DND-41 (cell line): Measurements from ENCODE around the gene C18orf63.

ENCODE experiments used
- ATAC-seq: fragments of 200-7000 bp; cut with Tn5 transposase; 3 replicates; pipeline ENCODE4 v1.9.1; 2021; ENCODE audit warnings: low read depth; ENCODE audit not compliant: insufficient read depth
- DNase-seq: peaks from one replicate; pipeline ENCODE4 v3.0.0-alpha.2; 2020
- H2AFZ ChIP-seq: 2 replicates; pipeline ENCODE4 v1.6.0; 2012; ENCODE audit warnings: low read depth, low read length
- H3K27ac ChIP-seq: 2 replicates; pipeline ENCODE4 v1.5.1; 2012; ENCODE audit warnings: low read length, inconsistent platforms
- H3K27me3 ChIP-seq: fragments of 200-600 bp; sonication (generic); 2 replicates; pipeline ENCODE4 v1.6.0; 2012; ENCODE audit warnings: low read length, mild to moderate bottlenecking, inconsistent platforms; ENCODE audit not compliant: insufficient read depth, poor library complexity
- H3K36me3 ChIP-seq: 2 replicates; pipeline ENCODE4 v1.5.1; 2012; ENCODE audit warnings: low read length, inconsistent platforms; ENCODE audit not compliant: insufficient read depth
- H3K4me1 ChIP-seq: 2 replicates; pipeline ENCODE4 v1.5.1; 2012; ENCODE audit warnings: mild to moderate bottlenecking, low read length; ENCODE audit not compliant: insufficient read depth
- H3K4me2 ChIP-seq: 2 replicates; pipeline ENCODE4 v1.6.0; 2012; ENCODE audit warnings: mild to moderate bottlenecking, moderate library complexity, low read length, inconsistent platforms; ENCODE audit not compliant: insufficient read depth
- H3K4me3 ChIP-seq, 2 experiments: fragments of 200-600 bp in 1 of 2; shearing (Covaris generic) in 1 of 2; 2 replicates each; pipeline ENCODE4 v1.5.1; 2012 to 2016; ENCODE audit warnings: inconsistent platforms in 2 of 2, low read length in 2 of 2, mild to moderate bottlenecking in 2 of 2, low read depth in 1 of 2, moderate library complexity in 1 of 2
- H3K79me2 ChIP-seq: 2 replicates; pipeline ENCODE4 v1.6.0; 2012; ENCODE audit warnings: low read length, inconsistent platforms; ENCODE audit not compliant: insufficient read depth
- H3K9ac ChIP-seq: 2 replicates; pipeline ENCODE4 v1.6.0; 2012; ENCODE audit warnings: low read depth, mild to moderate bottlenecking, inconsistent platforms, low read length, moderate library complexity
- H3K9me3 ChIP-seq: 2 replicates; pipeline ENCODE4 v1.5.1; 2012; ENCODE audit warnings: low read length, moderate library complexity, mild to moderate bottlenecking, inconsistent platforms; ENCODE audit not compliant: insufficient read depth, severe bottlenecking
- H4K20me1 ChIP-seq: 2 replicates; pipeline ENCODE4 v1.6.0; 2012; ENCODE audit warnings: low read length; ENCODE audit not compliant: insufficient read depth
- EZH2 ChIP-seq: IDR thresholded peaks from 3 replicates; pipeline ENCODE4 v1.6.1; 2012; ENCODE audit warnings: borderline replicate concordance, low read depth, mild to moderate bottlenecking, moderate library complexity, low read length, inconsistent platforms; ENCODE audit not compliant: severe bottlenecking
- TF ChIP-seq, protein P1 (sequence below): IDR thresholded peaks from 2 replicates; pipeline ENCODE4 v1.5.1; 2012; ENCODE audit warnings: borderline replicate concordance, low read length, moderate library complexity, mild to moderate bottlenecking; ENCODE audit not compliant: poor library complexity, severe bottlenecking; ENCODE audit errors: extremely low read depth

C18orf63 gene

DNA sequence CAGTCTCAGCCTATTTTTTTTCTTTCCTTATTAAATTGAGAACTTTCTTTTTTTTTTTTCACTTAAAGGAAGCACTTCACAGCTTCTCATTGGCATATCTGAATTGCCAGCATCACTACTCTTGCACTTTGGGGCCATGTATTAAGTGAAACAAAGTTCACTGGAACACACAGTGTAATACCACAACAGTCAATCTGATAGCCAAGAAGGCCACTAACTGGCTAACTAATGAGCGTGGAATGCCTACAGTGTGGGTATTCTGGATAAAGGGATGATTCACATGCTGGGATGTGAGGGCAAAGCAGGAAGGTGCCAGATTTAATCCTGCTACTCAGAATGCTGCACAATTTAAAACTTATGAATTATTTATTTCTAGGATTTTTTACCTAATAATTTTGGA, 11.7 kb upstream of the C18orf63 start:
- Histone ChIP-seq H3K9ac (no peak overlapping the region), H3K4me2 (no peak overlapping the region), H4K20me1 (no peaks in the 10 kb centered on the region)

DNA sequence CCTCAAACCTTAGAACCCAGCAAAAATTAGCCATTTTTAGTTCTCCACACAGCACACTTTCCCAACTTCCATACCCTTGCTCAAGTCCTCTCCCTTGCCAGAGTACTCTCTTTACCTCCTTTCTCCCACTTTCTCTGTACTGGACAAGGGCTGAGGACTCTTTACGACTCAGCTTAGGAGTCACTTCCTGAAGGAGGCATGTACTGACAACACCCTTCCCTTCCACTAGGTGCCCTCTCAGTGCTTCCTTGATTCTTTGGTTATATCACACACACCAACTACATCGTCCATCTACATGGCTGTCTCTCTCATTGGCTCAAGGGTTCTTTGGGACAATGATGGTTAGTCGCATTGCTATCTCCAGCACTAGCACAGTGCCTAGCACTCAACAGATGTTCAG, 5.2 kb upstream of the C18orf63 start:
- DNase-seq (no peak), ATAC-seq (peak; percentile 65; the same call in 2 of the 3 replicates)
- no peaks in the 10 kb centered on the region for H3K36me3 ChIP-seq
- no peak for TF ChIP-seq EZH2
- TF ChIP-seq, protein P1, sequence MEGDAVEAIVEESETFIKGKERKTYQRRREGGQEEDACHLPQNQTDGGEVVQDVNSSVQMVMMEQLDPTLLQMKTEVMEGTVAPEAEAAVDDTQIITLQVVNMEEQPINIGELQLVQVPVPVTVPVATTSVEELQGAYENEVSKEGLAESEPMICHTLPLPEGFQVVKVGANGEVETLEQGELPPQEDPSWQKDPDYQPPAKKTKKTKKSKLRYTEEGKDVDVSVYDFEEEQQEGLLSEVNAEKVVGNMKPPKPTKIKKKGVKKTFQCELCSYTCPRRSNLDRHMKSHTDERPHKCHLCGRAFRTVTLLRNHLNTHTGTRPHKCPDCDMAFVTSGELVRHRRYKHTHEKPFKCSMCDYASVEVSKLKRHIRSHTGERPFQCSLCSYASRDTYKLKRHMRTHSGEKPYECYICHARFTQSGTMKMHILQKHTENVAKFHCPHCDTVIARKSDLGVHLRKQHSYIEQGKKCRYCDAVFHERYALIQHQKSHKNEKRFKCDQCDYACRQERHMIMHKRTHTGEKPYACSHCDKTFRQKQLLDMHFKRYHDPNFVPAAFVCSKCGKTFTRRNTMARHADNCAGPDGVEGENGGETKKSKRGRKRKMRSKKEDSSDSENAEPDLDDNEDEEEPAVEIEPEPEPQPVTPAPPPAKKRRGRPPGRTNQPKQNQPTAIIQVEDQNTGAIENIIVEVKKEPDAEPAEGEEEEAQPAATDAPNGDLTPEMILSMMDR, result peak; percentile 45
- no peak overlapping the region for H2AFZ ChIP-seq
- H3K9ac ChIP-seq, result no peak overlapping the region
- peaks cover 9% of the 10 kb centered on the region for H3K27me3 ChIP-seq
- no peaks in the 10 kb centered on the region for H3K79me2 ChIP-seq
- H3K27ac ChIP-seq, result no peak overlapping the region
- H3K4me1 ChIP-seq, result no peaks in the 10 kb centered on the region
- H3K9me3 ChIP-seq, result peaks cover 4% of the 10 kb centered on the region
- no peaks in the 10 kb centered on the region for H4K20me1 ChIP-seq
- no peak overlapping the region for H3K4me2 ChIP-seq
- no peak overlapping the region for H3K4me3 ChIP-seq

More for the DNA sequence above, 11.7 kb upstream of the C18orf63 start:
- TF ChIP-seq, protein P1, result no peak
- TF ChIP-seq EZH2, result no peak
- Histone ChIP-seq H3K79me2 (no peaks in the 10 kb centered on the region), H2AFZ (no peak overlapping the region), H3K36me3 (no peaks in the 10 kb centered on the region), H3K27ac (no peak overlapping the region), H3K4me3 (no peak overlapping the region), H3K9me3 (no peaks in the 10 kb centered on the region), H3K27me3 (peaks cover 14% of the 10 kb centered on the region), H3K4me1 (no peaks in the 10 kb centered on the region)
- DNase-seq (no peak), ATAC-seq (no peak)

DNA sequence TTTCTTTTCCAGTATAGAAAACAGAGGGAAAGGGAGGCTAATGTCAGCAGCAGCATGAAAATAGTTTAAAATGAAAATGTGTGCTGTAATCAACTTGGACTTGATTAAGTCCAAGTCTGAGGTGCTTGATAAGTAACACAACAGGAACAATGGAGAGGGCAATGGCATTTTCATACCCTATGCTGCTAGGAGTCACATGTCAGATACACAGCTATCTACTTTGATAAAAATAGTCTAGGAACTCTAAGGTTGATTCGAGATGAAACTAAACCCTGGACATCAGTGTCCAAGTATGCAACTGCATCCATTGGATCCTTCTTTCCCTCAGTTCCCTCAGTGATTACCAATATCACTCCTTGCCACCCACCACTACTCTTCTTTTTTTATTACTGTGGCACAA, 4.6 kb upstream of the C18orf63 start:
- H4K20me1 ChIP-seq, result no peaks in the 10 kb centered on the region
- H3K36me3 ChIP-seq, result no peaks in the 10 kb centered on the region
- H3K4me1 ChIP-seq, result no peaks in the 10 kb centered on the region
- no peaks in the 10 kb centered on the region for H3K79me2 ChIP-seq
- H3K4me2 ChIP-seq, result no peak overlapping the region
- no peak overlapping the region for H3K4me3 ChIP-seq
- peaks cover 4% of the 10 kb centered on the region for H3K9me3 ChIP-seq
- no peak for ATAC-seq
- no peak overlapping the region for H2AFZ ChIP-seq
- no peak for DNase-seq
- no peak overlapping the region for H3K9ac ChIP-seq
- TF ChIP-seq, protein P1, result no peak
- TF ChIP-seq EZH2, result no peak
- H3K27ac ChIP-seq, result no peak overlapping the region
- H3K27me3 ChIP-seq, result peaks cover 6% of the 10 kb centered on the region

DNA sequence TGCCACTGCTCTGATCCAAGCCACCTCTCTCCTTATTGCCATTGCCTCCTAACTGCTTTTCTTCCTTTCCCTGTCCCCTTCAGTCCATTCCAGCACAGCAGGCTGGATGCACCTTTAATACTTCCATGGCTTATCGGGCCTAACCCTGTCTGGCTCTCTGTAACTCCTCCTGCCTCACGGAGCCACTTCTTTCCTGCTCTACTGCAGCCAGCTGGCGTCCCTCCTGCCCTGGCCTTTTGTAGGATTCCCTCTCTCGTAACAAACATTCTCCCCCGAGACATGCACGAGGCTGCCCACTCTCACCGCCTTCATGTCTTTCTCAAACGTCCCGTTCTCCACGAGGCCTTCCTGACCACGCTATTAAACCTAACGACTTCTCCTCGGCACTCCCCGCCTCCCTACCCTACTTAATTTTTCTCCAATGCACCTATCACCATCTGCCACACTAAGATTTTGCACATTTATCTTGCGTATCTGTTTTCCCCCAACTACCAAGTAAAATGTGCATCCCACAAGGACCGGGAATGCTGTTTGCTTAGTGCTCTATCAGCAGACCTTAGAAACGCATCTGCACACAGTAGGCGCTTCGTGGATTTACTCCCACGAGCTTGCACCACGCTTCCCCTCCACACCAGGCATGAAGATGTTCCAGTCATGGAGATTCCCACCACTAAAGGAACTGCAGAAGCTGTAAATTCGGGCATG, 728 bp upstream of the C18orf63 start:
- H2AFZ ChIP-seq, result no peak overlapping the region
- H3K9me3 ChIP-seq, result peaks cover 4% of the 10 kb centered on the region
- no peak overlapping the region for H3K9ac ChIP-seq
- no peak overlapping the region for H3K4me3 ChIP-seq
- peaks cover 10% of the 10 kb centered on the region for H3K27me3 ChIP-seq
- H4K20me1 ChIP-seq, result no peaks in the 10 kb centered on the region
- no peak for DNase-seq
- H3K4me2 ChIP-seq, result no peak overlapping the region
- no peak for ATAC-seq
- TF ChIP-seq, protein P1, result no peak
- no peak for TF ChIP-seq EZH2
- H3K36me3 ChIP-seq, result no peaks in the 10 kb centered on the region
- no peaks in the 10 kb centered on the region for H3K4me1 ChIP-seq
- no peaks in the 10 kb centered on the region for H3K79me2 ChIP-seq
- H3K27ac ChIP-seq, result no peak overlapping the region
